DND-41 (cell line): Measurements from ENCODE around the gene PPIF.

ENCODE experiments used
- ATAC-seq: fragments of 200-7000 bp; cut with Tn5 transposase; 3 replicates; pipeline ENCODE4 v1.9.1; 2021; ENCODE audit warnings: low read depth; ENCODE audit not compliant: insufficient read depth
- DNase-seq: peaks from one replicate; pipeline ENCODE4 v3.0.0-alpha.2; 2020
- H2AFZ ChIP-seq: 2 replicates; pipeline ENCODE4 v1.6.0; 2012; ENCODE audit warnings: low read depth, low read length
- H3K27ac ChIP-seq: 2 replicates; pipeline ENCODE4 v1.5.1; 2012; ENCODE audit warnings: low read length, inconsistent platforms
- H3K27me3 ChIP-seq: fragments of 200-600 bp; sonication (generic); 2 replicates; pipeline ENCODE4 v1.6.0; 2012; ENCODE audit warnings: low read length, mild to moderate bottlenecking, inconsistent platforms; ENCODE audit not compliant: insufficient read depth, poor library complexity
- H3K36me3 ChIP-seq: 2 replicates; pipeline ENCODE4 v1.5.1; 2012; ENCODE audit warnings: low read length, inconsistent platforms; ENCODE audit not compliant: insufficient read depth
- H3K4me1 ChIP-seq: 2 replicates; pipeline ENCODE4 v1.5.1; 2012; ENCODE audit warnings: mild to moderate bottlenecking, low read length; ENCODE audit not compliant: insufficient read depth
- H3K4me2 ChIP-seq: 2 replicates; pipeline ENCODE4 v1.6.0; 2012; ENCODE audit warnings: mild to moderate bottlenecking, moderate library complexity, low read length, inconsistent platforms; ENCODE audit not compliant: insufficient read depth
- H3K4me3 ChIP-seq, 2 experiments: fragments of 200-600 bp in 1 of 2; shearing (Covaris generic) in 1 of 2; 2 replicates each; pipeline ENCODE4 v1.5.1; 2012 to 2016; ENCODE audit warnings: inconsistent platforms in 2 of 2, low read length in 2 of 2, mild to moderate bottlenecking in 2 of 2, low read depth in 1 of 2, moderate library complexity in 1 of 2
- H3K79me2 ChIP-seq: 2 replicates; pipeline ENCODE4 v1.6.0; 2012; ENCODE audit warnings: low read length, inconsistent platforms; ENCODE audit not compliant: insufficient read depth
- H3K9ac ChIP-seq: 2 replicates; pipeline ENCODE4 v1.6.0; 2012; ENCODE audit warnings: low read depth, mild to moderate bottlenecking, inconsistent platforms, low read length, moderate library complexity
- H3K9me3 ChIP-seq: 2 replicates; pipeline ENCODE4 v1.5.1; 2012; ENCODE audit warnings: low read length, moderate library complexity, mild to moderate bottlenecking, inconsistent platforms; ENCODE audit not compliant: insufficient read depth, severe bottlenecking
- H4K20me1 ChIP-seq: 2 replicates; pipeline ENCODE4 v1.6.0; 2012; ENCODE audit warnings: low read length; ENCODE audit not compliant: insufficient read depth
- EZH2 ChIP-seq: IDR thresholded peaks from 3 replicates; pipeline ENCODE4 v1.6.1; 2012; ENCODE audit warnings: borderline replicate concordance, low read depth, mild to moderate bottlenecking, moderate library complexity, low read length, inconsistent platforms; ENCODE audit not compliant: severe bottlenecking
- TF ChIP-seq, protein P1 (sequence below): IDR thresholded peaks from 2 replicates; pipeline ENCODE4 v1.5.1; 2012; ENCODE audit warnings: borderline replicate concordance, low read length, moderate library complexity, mild to moderate bottlenecking; ENCODE audit not compliant: poor library complexity, severe bottlenecking; ENCODE audit errors: extremely low read depth

Gene PPIF

DNA sequence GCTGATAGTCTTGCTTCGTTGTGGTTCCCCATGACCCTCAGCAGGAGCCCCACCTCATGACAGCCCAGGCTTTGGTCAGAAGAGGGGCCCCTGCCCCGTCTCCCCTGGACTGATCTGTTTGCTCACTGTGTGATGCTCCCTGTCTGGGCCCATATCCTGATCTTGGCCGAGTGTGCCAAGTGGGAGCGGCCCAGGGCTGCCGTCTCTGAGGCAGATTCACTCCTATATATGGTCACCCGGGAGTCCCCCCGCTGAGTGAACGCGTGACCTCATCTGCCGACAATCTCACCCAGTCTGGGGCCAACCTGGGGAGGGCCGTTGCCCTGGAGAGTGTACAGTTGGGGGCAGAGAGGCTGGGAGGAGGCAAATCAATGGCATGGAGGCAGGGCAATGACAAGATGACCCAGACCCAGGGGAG lies 34.5 kb downstream of the PPIF start:
- no peak for TF ChIP-seq EZH2
- TF ChIP-seq, protein P1, sequence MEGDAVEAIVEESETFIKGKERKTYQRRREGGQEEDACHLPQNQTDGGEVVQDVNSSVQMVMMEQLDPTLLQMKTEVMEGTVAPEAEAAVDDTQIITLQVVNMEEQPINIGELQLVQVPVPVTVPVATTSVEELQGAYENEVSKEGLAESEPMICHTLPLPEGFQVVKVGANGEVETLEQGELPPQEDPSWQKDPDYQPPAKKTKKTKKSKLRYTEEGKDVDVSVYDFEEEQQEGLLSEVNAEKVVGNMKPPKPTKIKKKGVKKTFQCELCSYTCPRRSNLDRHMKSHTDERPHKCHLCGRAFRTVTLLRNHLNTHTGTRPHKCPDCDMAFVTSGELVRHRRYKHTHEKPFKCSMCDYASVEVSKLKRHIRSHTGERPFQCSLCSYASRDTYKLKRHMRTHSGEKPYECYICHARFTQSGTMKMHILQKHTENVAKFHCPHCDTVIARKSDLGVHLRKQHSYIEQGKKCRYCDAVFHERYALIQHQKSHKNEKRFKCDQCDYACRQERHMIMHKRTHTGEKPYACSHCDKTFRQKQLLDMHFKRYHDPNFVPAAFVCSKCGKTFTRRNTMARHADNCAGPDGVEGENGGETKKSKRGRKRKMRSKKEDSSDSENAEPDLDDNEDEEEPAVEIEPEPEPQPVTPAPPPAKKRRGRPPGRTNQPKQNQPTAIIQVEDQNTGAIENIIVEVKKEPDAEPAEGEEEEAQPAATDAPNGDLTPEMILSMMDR = no peak
- no peak overlapping the region for H3K9ac ChIP-seq
- H3K79me2 ChIP-seq = no peaks in the 10 kb centered on the region
- no peaks in the 10 kb centered on the region for H3K9me3 ChIP-seq
- no peaks in the 10 kb centered on the region for H3K4me1 ChIP-seq
- no peaks in the 10 kb centered on the region for H3K36me3 ChIP-seq
- H3K27ac ChIP-seq = no peak overlapping the region
- H3K27me3 ChIP-seq = peaks cover 2% of the 10 kb centered on the region
- no peak overlapping the region for H3K4me3 ChIP-seq
- H3K4me2 ChIP-seq = no peak overlapping the region
- DNase-seq (no peak), ATAC-seq (no peak)
- no peak overlapping the region for H2AFZ ChIP-seq
- H4K20me1 ChIP-seq = peaks cover 19% of the 10 kb centered on the region

DNA sequence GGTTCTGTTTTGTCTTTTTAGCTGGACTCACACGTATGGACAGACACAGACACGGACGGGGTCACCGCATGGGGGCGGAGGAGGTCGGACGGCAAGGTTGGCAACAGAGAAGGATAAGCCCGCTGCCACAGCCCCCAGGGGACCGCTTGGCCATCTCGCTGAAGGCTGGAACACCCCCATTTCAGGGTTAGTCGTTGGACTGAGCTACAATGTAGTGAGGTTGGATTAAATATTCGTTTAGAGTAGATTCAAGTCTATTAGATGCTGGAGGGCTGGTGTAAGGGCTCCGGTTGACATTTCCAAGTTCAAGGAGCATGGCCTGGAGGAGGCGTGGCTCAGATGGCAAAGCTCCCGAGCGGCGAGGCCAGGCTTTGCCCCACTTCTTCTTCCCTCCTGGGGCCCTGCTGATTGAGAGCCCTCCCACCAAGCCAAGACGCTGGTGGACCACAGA lies 35.2 kb downstream of the PPIF start:
- no peak for ATAC-seq
- no peak overlapping the region for H3K4me3 ChIP-seq

DNA sequence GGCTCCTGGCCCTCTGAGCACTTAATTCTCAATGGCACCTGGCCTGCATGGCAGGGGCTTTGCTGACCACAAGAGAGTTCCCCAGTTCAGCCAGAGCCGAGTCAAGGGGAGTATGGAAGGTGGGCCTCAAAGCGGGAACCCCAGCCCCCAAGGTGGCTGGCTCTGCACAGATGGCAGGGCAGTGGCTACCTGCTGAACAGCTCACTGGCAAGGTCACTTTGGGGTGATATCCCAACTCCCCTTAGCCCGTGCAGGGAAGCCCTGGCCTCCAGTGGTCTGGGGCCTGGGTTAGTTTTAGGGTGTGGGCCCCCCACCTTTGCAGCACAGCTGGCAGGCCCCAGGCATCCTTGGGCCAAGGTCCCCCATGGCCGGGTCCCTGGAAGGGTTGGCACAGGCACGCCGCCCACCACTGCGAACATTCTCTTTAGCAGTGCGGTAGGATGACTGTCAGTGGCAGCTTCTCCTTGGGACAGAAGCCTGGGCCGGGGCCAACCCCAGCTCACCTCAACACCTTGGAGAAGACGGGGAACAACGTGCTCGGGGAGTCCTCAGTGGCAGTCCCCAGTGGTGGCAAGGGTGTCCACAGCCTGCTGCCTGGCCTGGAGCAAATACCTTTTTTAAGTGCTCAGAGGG lies 36.8 kb downstream of the PPIF start:
- H3K9ac ChIP-seq = no peak overlapping the region
- no peak overlapping the region for H2AFZ ChIP-seq
- no peak overlapping the region for H3K27ac ChIP-seq
- H3K4me1 ChIP-seq = peaks cover 4% of the 10 kb centered on the region; the same call in 1 of the 2 replicates
- no peak overlapping the region for H3K4me2 ChIP-seq
- peaks cover 2% of the 10 kb centered on the region for H3K27me3 ChIP-seq
- H3K79me2 ChIP-seq = no peaks in the 10 kb centered on the region
- H3K9me3 ChIP-seq = no peaks in the 10 kb centered on the region
- H3K36me3 ChIP-seq = no peaks in the 10 kb centered on the region
- no peak for DNase-seq
- no peak for TF ChIP-seq EZH2
- TF ChIP-seq, protein P1 = no peak
- H4K20me1 ChIP-seq = peaks cover 16% of the 10 kb centered on the region
- no peak overlapping the region for H3K4me3 ChIP-seq
- no peak for ATAC-seq

More for the DNA sequence above, 35.2 kb downstream of the PPIF start:
- no peaks in the 10 kb centered on the region for H3K36me3 ChIP-seq
- H3K9me3 ChIP-seq = no peaks in the 10 kb centered on the region
- H3K4me1 ChIP-seq = no peaks in the 10 kb centered on the region
- H4K20me1 ChIP-seq = peaks cover 19% of the 10 kb centered on the region
- no peak overlapping the region for H3K9ac ChIP-seq
- H3K27me3 ChIP-seq = peaks cover 2% of the 10 kb centered on the region
- no peak overlapping the region for H3K27ac ChIP-seq
- no peak for TF ChIP-seq EZH2
- TF ChIP-seq, protein P1 = no peak
- H2AFZ ChIP-seq = no peak overlapping the region
- H3K4me2 ChIP-seq = no peak overlapping the region
- DNase-seq = no peak
- H3K79me2 ChIP-seq = no peaks in the 10 kb centered on the region
